Calu3 (cell line): Measurements from ENCODE around the gene TSHZ2. TPM values are rescaled to one million over a fixed set of nuclear protein-coding genes. Genes with fewer than 3 reads are reported as not detected.
A peak's percentile ranks its signal among the peaks of the same experiment; 100 is the strongest.

Experiments
- BruUV-seq: library from RNA; stranded (reverse); fragments of 400-500 nt; replicated peaks from 2 replicates; lab custom pipeline; 2021; lab: Mats Ljungman, UMichigan
- CTCF ChIA-PET: fragments of 300-600 bp; sonication (Branson Sonifier 250); formaldehyde crosslinking; loops from one replicate; lab custom pipeline; 2022; ENCODE audit warnings: antibody characterized with exemption; lab: Charles Lee
- DNase-seq: peaks from one replicate; pipeline ENCODE4 v3.0.0; 2022
- H3K27ac Mint-ChIP-seq: one replicate; pipeline ENCODE4 v1.8.0; 2022; ENCODE audit warnings: mixed read lengths; ENCODE audit not compliant: unreplicated experiment
- H3K27me3 Mint-ChIP-seq: one replicate; pipeline ENCODE4 v1.8.0; 2022; ENCODE audit warnings: mixed read lengths; ENCODE audit not compliant: unreplicated experiment
- H3K36me3 Mint-ChIP-seq: one replicate; pipeline ENCODE4 v1.8.0; 2022; ENCODE audit warnings: mild to moderate bottlenecking, moderate library complexity, mixed read lengths; ENCODE audit not compliant: insufficient read depth, unreplicated experiment
- H3K4me1 Mint-ChIP-seq: one replicate; pipeline ENCODE4 v1.8.0; 2022; ENCODE audit warnings: mild to moderate bottlenecking, low read depth, mixed read lengths; ENCODE audit not compliant: unreplicated experiment
- H3K4me3 Mint-ChIP-seq: one replicate; pipeline ENCODE4 v1.8.0; 2022; ENCODE audit warnings: mild to moderate bottlenecking, low read depth, moderate library complexity, mixed read lengths; ENCODE audit not compliant: unreplicated experiment
- H3K9me3 Mint-ChIP-seq: one replicate; pipeline ENCODE4 v1.8.0; 2022; ENCODE audit warnings: low read depth, mixed read lengths; ENCODE audit not compliant: unreplicated experiment
- CTCF ChIP-seq: fragments of 200-600 bp; IDR thresholded peaks from one replicate; pipeline ENCODE4 v1.8.0; 2022; ENCODE audit warnings: antibody characterized with exemption; ENCODE audit not compliant: unreplicated experiment
- intact Hi-C: fragments of 100-400 bp; cut with micrococcal nuclease; formaldehyde crosslinking; loops from one replicate; pipeline ENCODE4 v1.10.0; 2022; ENCODE audit not compliant: unreplicated experiment
- total RNA-seq: library from RNA; stranded (reverse); gene quantifications from 2 replicates; pipeline ENCODE4 v1.2.3, GENCODE V29; 2022

The TSHZ2 gene
- total RNA-seq, 1 experiment from 2014 or later, result not detected

GRCh38 chr20:53291548-53291947, 319.4 kb downstream of the TSHZ2 start:
- no peak for TF ChIP-seq CTCF
- Mint-ChIP-seq H3K36me3 (no peaks in the 10 kb centered on the region), H3K4me3 (no peak overlapping the region), H3K4me1 (no peaks in the 10 kb centered on the region), H3K27ac (no peak overlapping the region), H3K27me3 (peaks cover 42% of the 10 kb centered on the region), H3K9me3 (no peaks in the 10 kb centered on the region)
- peak; percentile 16 for DNase-seq
- CTCF ChIA-PET, result interaction anchor here (0.7 kb wide), 1 partner anchor 25 kb away, joined by 4 read pairs; no protein-coding TSS in a partner anchor
- intact Hi-C loops, result no loop called here
- no TSS peak for BruUV-seq

GRCh38 chr20:53292347-53292746, 320.2 kb downstream of the TSHZ2 start:
- Mint-ChIP-seq H3K36me3 (no peaks in the 10 kb centered on the region), H3K4me1 (no peaks in the 10 kb centered on the region), H3K27me3 (peaks cover 39% of the 10 kb centered on the region), H3K9me3 (no peaks in the 10 kb centered on the region), H3K4me3 (no peak overlapping the region), H3K27ac (no peak overlapping the region)
- no peak for TF ChIP-seq CTCF
- no peak for DNase-seq
- BruUV-seq, result no TSS peak
- CTCF ChIA-PET, result no interaction called here
- intact Hi-C loops, result no loop called here

- no peak for TF ChIP-seq CTCF
- Mint-ChIP-seq H3K4me3 (no peak overlapping the region), H3K9me3 (no peaks in the 10 kb centered on the region), H3K27me3 (peaks cover 58% of the 10 kb centered on the region), H3K27ac (no peak overlapping the region), H3K36me3 (no peaks in the 10 kb centered on the region), H3K4me1 (no peaks in the 10 kb centered on the region)
- CTCF ChIA-PET, result interaction anchor here (0.7 kb wide), 1 partner anchor 18 kb away, joined by 3 read pairs; no protein-coding TSS in a partner anchor
- no TSS peak for BruUV-seq
- intact Hi-C loops, result no loop called here
- DNase-seq, result no peak
Measured at GRCh38 chr20:53294804-53295203, 322.6 kb downstream of the TSHZ2 start.

- intact Hi-C loops, result no loop called here
- no TSS peak for BruUV-seq
- H3K4me3 Mint-ChIP-seq, result no peak overlapping the region
- H3K36me3 Mint-ChIP-seq, result no peaks in the 10 kb centered on the region
- H3K27me3 Mint-ChIP-seq, result peaks cover 68% of the 10 kb centered on the region
- H3K4me1 Mint-ChIP-seq, result no peaks in the 10 kb centered on the region
- DNase-seq, result no peak
- CTCF ChIA-PET, result no interaction called here
- no peaks in the 10 kb centered on the region for H3K9me3 Mint-ChIP-seq
- H3K27ac Mint-ChIP-seq, result no peak overlapping the region
- TF ChIP-seq CTCF, result no peak
Measured at GRCh38 chr20:53296025-53296424, 323.9 kb downstream of the TSHZ2 start.
